ENCODE results near the gene DOCK10. TPM values are rescaled to one million over a fixed set of nuclear protein-coding genes. Genes with fewer than 3 reads are reported as not detected.

The DOCK10 gene
- total and polyA plus RNA-seq, 7 donors = 3.0 to 11.4 (median 5.4) TPM

GRCh38 chr2:224776795-224777558, 265.3 kb downstream of the DOCK10 start:
- Histone ChIP-seq H3K27me3 (no peaks in the 10 kb centered on the region), H3K36me3 (no peaks in the 10 kb centered on the region), H3K4me3 (no peak overlapping the region), H3K27ac (no peak overlapping the region), H3K4me1 (no peaks in the 10 kb centered on the region), H3K9me3 (no peaks in the 10 kb centered on the region)
- no peak for TF ChIP-seq CTCF (IDR thresholded peaks at IDR 0.05)
- no peak for TF ChIP-seq EP300 (IDR thresholded peaks at IDR 0.05)
- no peak for TF ChIP-seq POLR2AphosphoS5 (IDR thresholded peaks at IDR 0.05)
- TF ChIP-seq POLR2A (IDR thresholded peaks at IDR 0.05) = no peak
- no peak for DNase-seq
- intact Hi-C loops (cut with DNase I) = loop anchor here (5.0 kb wide), 1 partner anchor 420 kb away; no protein-coding TSS in a partner anchor
- 25 to 73% methylated on average over 6 of the region's 6 CpGs for WGBS, 2 donors

GRCh38 chr2:224775647-224776046, 266.6 kb downstream of the DOCK10 start:
- TF ChIP-seq POLR2AphosphoS5 (IDR thresholded peaks at IDR 0.05) (no peak), EP300 (IDR thresholded peaks at IDR 0.05) (no peak), POLR2A (IDR thresholded peaks at IDR 0.05) (no peak), CTCF (IDR thresholded peaks at IDR 0.05) (no peak)
- Histone ChIP-seq H3K27ac (no peak overlapping the region), H3K27me3 (no peaks in the 10 kb centered on the region), H3K4me1 (no peaks in the 10 kb centered on the region), H3K4me3 (no peak overlapping the region), H3K36me3 (no peaks in the 10 kb centered on the region), H3K9me3 (no peaks in the 10 kb centered on the region)
- intact Hi-C loops (cut with DNase I) = loop anchor here (5.0 kb wide), 1 partner anchor 418 kb away; no protein-coding TSS in a partner anchor
- WGBS, 2 donors = 18 to 79% methylated on average over 1 of the region's 1 CpG
- DNase-seq = no peak

GRCh38 chr2:224774735-224775134, 267.5 kb downstream of the DOCK10 start:
- intact Hi-C loops (cut with DNase I) = loop anchor here (5.0 kb wide), 1 partner anchor 417 kb away; no protein-coding TSS in a partner anchor
- 97% methylated on average over 15 of the region's 15 CpGs for WGBS, 2 donors
- Histone ChIP-seq H3K9me3 (no peaks in the 10 kb centered on the region), H3K27me3 (no peaks in the 10 kb centered on the region), H3K27ac (no peak overlapping the region), H3K4me1 (no peaks in the 10 kb centered on the region), H3K36me3 (no peaks in the 10 kb centered on the region), H3K4me3 (no peak overlapping the region)
- TF ChIP-seq POLR2A (IDR thresholded peaks at IDR 0.05) (no peak), POLR2AphosphoS5 (IDR thresholded peaks at IDR 0.05) (no peak), EP300 (IDR thresholded peaks at IDR 0.05) (no peak), CTCF (IDR thresholded peaks at IDR 0.05) (no peak)
- DNase-seq = no peak

GRCh38 chr2:224772494-224772893, 269.8 kb downstream of the DOCK10 start:
- intact Hi-C loops (cut with DNase I) = no loop called here
- TF ChIP-seq EP300 (IDR thresholded peaks at IDR 0.05) (no peak), CTCF (IDR thresholded peaks at IDR 0.05) (no peak), POLR2AphosphoS5 (IDR thresholded peaks at IDR 0.05) (no peak), POLR2A (IDR thresholded peaks at IDR 0.05) (no peak)
- no peak overlapping the region for H3K27ac ChIP-seq
- no peaks in the 10 kb centered on the region for H3K27me3 ChIP-seq
- no peak overlapping the region for H3K4me3 ChIP-seq
- WGBS, 2 donors = 98% methylated on average over 1 of the region's 1 CpG
- no peaks in the 10 kb centered on the region for H3K36me3 ChIP-seq
- no peak for DNase-seq
- no peaks in the 10 kb centered on the region for H3K9me3 ChIP-seq
- no peaks in the 10 kb centered on the region for H3K4me1 ChIP-seq

Measured in sigmoid colon (tissue), 7 donors.